HG03039 (cell line): ENCODE data around the gene MIS12.

Source experiments
- ATAC-seq: cut with Tn5 transposase; IDR thresholded peaks from one replicate; pipeline ENCODE4 v1.9.1; 2021; ENCODE audit warnings: mild to moderate bottlenecking, moderate library complexity; ENCODE audit not compliant: unreplicated experiment

The MIS12 gene

GRCh38 chr17:5499476-5500231, 13.3 kb downstream of the MIS12 start:
- no peak for ATAC-seq

GRCh38 chr17:5500247-5500588, 13.9 kb downstream of the MIS12 start:
- ATAC-seq: no peak

- no peak for ATAC-seq
These were observed 14.4 kb downstream of the MIS12 start for GRCh38 chr17:5500589-5501391.

- ATAC-seq: no peak
These were observed 15.3 kb downstream of the MIS12 start for GRCh38 chr17:5501685-5502084.

GRCh38 chr17:5502552-5502951, 16.2 kb downstream of the MIS12 start:
- no peak for ATAC-seq

GRCh38 chr17:5506307-5506706, 19.9 kb downstream of the MIS12 start:
- no peak for ATAC-seq

- ATAC-seq: no peak
These were observed 22.4 kb downstream of the MIS12 start for GRCh38 chr17:5508810-5509209.

- ATAC-seq: no peak
These were observed 23.1 kb downstream of the MIS12 start for GRCh38 chr17:5509482-5509881.

GRCh38 chr17:5510771-5511170, 24.4 kb downstream of the MIS12 start:
- ATAC-seq: no peak

- ATAC-seq: no peak
These were observed 25.2 kb downstream of the MIS12 start for GRCh38 chr17:5511401-5512225.

- ATAC-seq: no peak
These were observed 27.3 kb downstream of the MIS12 start for GRCh38 chr17:5513628-5514027.

GRCh38 chr17:5514976-5515375, 28.6 kb downstream of the MIS12 start:
- ATAC-seq: no peak

- ATAC-seq: no peak
These were observed 29.9 kb downstream of the MIS12 start for GRCh38 chr17:5516060-5516792.

GRCh38 chr17:5522476-5522875, 36.1 kb downstream of the MIS12 start:
- ATAC-seq: no peak

- no peak for ATAC-seq
These were observed 36.9 kb downstream of the MIS12 start for GRCh38 chr17:5523249-5523648.

GRCh38 chr17:5526821-5527598, 40.6 kb downstream of the MIS12 start:
- ATAC-seq: no peak

- no peak for ATAC-seq
These were observed 41.4 kb downstream of the MIS12 start for GRCh38 chr17:5527601-5528250.

- no peak for ATAC-seq
These were observed 44.1 kb downstream of the MIS12 start for GRCh38 chr17:5530265-5531084.

GRCh38 chr17:5531085-5531418, 44.7 kb downstream of the MIS12 start:
- ATAC-seq: no peak
